Measurements from ENCODE around the gene OCIAD1.
A peak's percentile ranks its signal among the peaks of the same experiment; 100 is the strongest.

DNA sequence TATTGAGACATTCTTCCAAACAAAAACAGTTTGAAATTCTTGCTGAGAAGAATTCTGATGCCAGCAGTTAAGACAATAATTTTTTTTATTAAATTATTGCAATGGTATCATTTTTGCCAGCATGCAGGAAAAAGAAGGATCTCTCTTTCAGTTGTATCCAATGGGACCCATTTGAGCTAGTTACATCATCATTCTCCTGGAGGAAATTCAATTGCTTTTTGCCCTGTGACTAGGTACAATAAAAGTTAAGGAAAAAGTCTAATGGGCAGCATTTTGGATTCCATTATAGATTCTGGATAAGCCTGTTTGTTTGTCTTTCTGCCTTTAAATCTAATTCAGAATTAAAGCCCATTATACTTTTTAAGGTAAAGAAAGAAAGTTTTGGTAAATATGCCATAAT lies 40.3 kb upstream of the OCIAD1 start:
- no peak for TF ChIP-seq CTCF (IDR thresholded peaks at IDR 0.05; ENCODE audit: low read depth, low read length, missing input control)
- TF ChIP-seq YY1 (IDR thresholded peaks at IDR 0.05), result peak; percentile 47
- TF ChIP-seq NR2F2 (IDR thresholded peaks at IDR 0.05), result no peak
- no peak for TF ChIP-seq FOXA1 (IDR thresholded peaks at IDR 0.05)
- TF ChIP-seq REST (IDR thresholded peaks at IDR 0.05), result no peak
- TF ChIP-seq TAF1 (conservative IDR thresholded peaks at IDR 0.05), result no peak
- TF ChIP-seq RXRA (IDR thresholded peaks at IDR 0.05), result no peak
- TF ChIP-seq, protein P1, sequence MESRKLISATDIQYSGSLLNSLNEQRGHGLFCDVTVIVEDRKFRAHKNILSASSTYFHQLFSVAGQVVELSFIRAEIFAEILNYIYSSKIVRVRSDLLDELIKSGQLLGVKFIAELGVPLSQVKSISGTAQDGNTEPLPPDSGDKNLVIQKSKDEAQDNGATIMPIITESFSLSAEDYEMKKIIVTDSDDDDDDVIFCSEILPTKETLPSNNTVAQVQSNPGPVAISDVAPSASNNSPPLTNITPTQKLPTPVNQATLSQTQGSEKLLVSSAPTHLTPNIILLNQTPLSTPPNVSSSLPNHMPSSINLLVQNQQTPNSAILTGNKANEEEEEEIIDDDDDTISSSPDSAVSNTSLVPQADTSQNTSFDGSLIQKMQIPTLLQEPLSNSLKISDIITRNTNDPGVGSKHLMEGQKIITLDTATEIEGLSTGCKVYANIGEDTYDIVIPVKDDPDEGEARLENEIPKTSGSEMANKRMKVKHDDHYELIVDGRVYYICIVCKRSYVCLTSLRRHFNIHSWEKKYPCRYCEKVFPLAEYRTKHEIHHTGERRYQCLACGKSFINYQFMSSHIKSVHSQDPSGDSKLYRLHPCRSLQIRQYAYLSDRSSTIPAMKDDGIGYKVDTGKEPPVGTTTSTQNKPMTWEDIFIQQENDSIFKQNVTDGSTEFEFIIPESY (IDR thresholded peaks at IDR 0.05), result peak; percentile 7
- peak in 1 of 2 donors; percentile 14 for TF ChIP-seq GABPA (IDR thresholded peaks at IDR 0.05 in 1 of 2, conservative IDR thresholded peaks at IDR 0.05 in 1 of 2)
- TF ChIP-seq, protein P2, sequence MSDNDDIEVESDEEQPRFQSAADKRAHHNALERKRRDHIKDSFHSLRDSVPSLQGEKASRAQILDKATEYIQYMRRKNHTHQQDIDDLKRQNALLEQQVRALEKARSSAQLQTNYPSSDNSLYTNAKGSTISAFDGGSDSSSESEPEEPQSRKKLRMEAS (IDR thresholded peaks at IDR 0.05), result peak; percentile 14

All from liver (tissue), 3 donors.